H1 (cell line): ENCODE measurements around the gene PSMC4. TPM values are rescaled to one million over a fixed set of nuclear protein-coding genes. Genes with fewer than 3 reads are reported as not detected.

Experiments used
- CTCF ChIA-PET: fragments of 300-600 bp; sonication (Branson Sonifier 250); formaldehyde crosslinking; loops from one replicate; lab custom pipeline; 2021; ENCODE audit not compliant: partially characterized antibody; lab: Charles Lee
- POLR2A ChIA-PET: fragments of 300-600 bp; sonication (Branson Sonifier 250); formaldehyde crosslinking; loops from one replicate; lab custom pipeline; 2021; ENCODE audit warnings: inconsistent platforms; ENCODE audit not compliant: partially characterized antibody; lab: Charles Lee
- DNase-seq, 2 experiments: peaks; one replicate each; pipeline versions ENCODE4 v3.0.0 to v3.0.0-alpha.2; 2010 to 2022; ENCODE audit warnings: low spot score in 2 of 2, low read depth in 1 of 2, mixed read lengths in 1 of 2
- FAIRE-seq: peaks from 2 replicates; lab custom pipeline; 2011; peaks lifted over from hg19 to GRCh38; lab: Jason Lieb, UNC
- H2AFZ ChIP-seq: 2 replicates; pipeline ENCODE4 v1.8.1; 2012; ENCODE audit warnings: low read length, inconsistent platforms
- H2AK5ac ChIP-seq: 2 replicates; pipeline ENCODE4 v1.6.1; 2013; ENCODE audit warnings: low read depth, low read length
- H2BK120ac ChIP-seq: replicated peaks from 2 replicates; pipeline ENCODE3; 2013; ENCODE audit warnings: low read depth, low read length, inconsistent platforms
- H2BK12ac ChIP-seq: 2 replicates; pipeline ENCODE4 v1.6.1; 2013; ENCODE audit warnings: low read depth, low read length
- H2BK15ac ChIP-seq: 2 replicates; pipeline ENCODE4 v1.6.1; 2013; ENCODE audit warnings: low read length
- H2BK20ac ChIP-seq: 2 replicates; pipeline ENCODE4 v1.6.1; 2013; ENCODE audit warnings: low read length
- H2BK5ac ChIP-seq: 2 replicates; pipeline ENCODE4 v1.6.1; 2013; ENCODE audit warnings: low read depth, low read length
- H3K14ac ChIP-seq: 2 replicates; pipeline ENCODE4 v1.6.1; 2013; ENCODE audit warnings: inconsistent platforms; ENCODE audit not compliant: insufficient read length
- H3K18ac ChIP-seq: 2 replicates; pipeline ENCODE4 v1.6.1; 2013; ENCODE audit warnings: low read length; ENCODE audit errors: extremely low read depth
- H3K23ac ChIP-seq: 2 replicates; pipeline ENCODE4 v1.6.1; 2013; ENCODE audit warnings: inconsistent platforms; ENCODE audit not compliant: insufficient read length
- H3K23me2 ChIP-seq: 2 replicates; pipeline ENCODE4 v1.6.1; 2013; ENCODE audit warnings: low read depth, low read length
- H3K27ac ChIP-seq: 2 replicates; pipeline ENCODE4 v1.6.1; 2011; ENCODE audit warnings: low read depth, low read length, inconsistent platforms
- H3K27me3 ChIP-seq, 4 experiments: replicated peaks in 1 of 4; 1 replicate in 1 of 4; 2 replicates in 3 of 4; pipeline versions ENCODE4 v1.6.1 to v1.8.1; 2011 to 2013; ENCODE audit warnings: low read length in 3 of 4, mild to moderate bottlenecking in 3 of 4, inconsistent platforms in 2 of 4, mixed read lengths in 2 of 4, moderate library complexity in 1 of 4; ENCODE audit not compliant: control insufficient read depth in 3 of 4, insufficient read depth in 3 of 4; ENCODE audit errors: extremely low read depth in 1 of 4
- H3K36me3 ChIP-seq, 4 experiments: 2 replicates each; pipeline versions ENCODE4 v1.6.1 to v1.8.1; 2011 to 2013; ENCODE audit warnings: mild to moderate bottlenecking in 4 of 4, low read length in 3 of 4, moderate library complexity in 2 of 4, control low read depth in 1 of 4, inconsistent platforms in 1 of 4; ENCODE audit not compliant: insufficient read depth in 4 of 4, control insufficient read depth in 2 of 4
- H3K4ac ChIP-seq: replicated peaks from 2 replicates; pipeline ENCODE3; 2013; ENCODE audit warnings: low read length, low read depth, mixed read lengths, inconsistent platforms; ENCODE audit not compliant: insufficient read length
- H3K4me1 ChIP-seq, 4 experiments: replicated peaks in 1 of 4; 1 replicate in 1 of 4; 2 replicates in 3 of 4; pipeline versions ENCODE4 v1.6.1 to v1.8.1; 2011 to 2013; ENCODE audit warnings: low read length in 3 of 4, inconsistent platforms in 2 of 4, mixed read lengths in 1 of 4; ENCODE audit not compliant: insufficient read depth in 4 of 4, control insufficient read depth in 3 of 4
- H3K4me2 ChIP-seq, 2 experiments: 2 replicates each; pipeline versions ENCODE4 v1.6.1 to v1.8.1; 2011 to 2013; ENCODE audit warnings: low read depth in 2 of 2, low read length in 2 of 2, control low read depth in 1 of 2, inconsistent platforms in 1 of 2, mild to moderate bottlenecking in 1 of 2; ENCODE audit not compliant: insufficient read depth in 1 of 2
- H3K4me3 ChIP-seq, 4 experiments: fragments of 200-600, 300-600 bp in 1 of 4; sonication (generic), shearing (Covaris generic), sonication (Bioruptor Twin) in 1 of 4; 2 replicates each; pipeline versions ENCODE4 v1.5.1 to v1.8.1; 2011 to 2016; ENCODE audit warnings: low read length in 4 of 4, low read depth in 3 of 4, control low read depth in 2 of 4, inconsistent platforms in 2 of 4, mild to moderate bottlenecking in 2 of 4, mixed read lengths in 1 of 4, moderate library complexity in 1 of 4; ENCODE audit not compliant: insufficient read depth in 2 of 4; ENCODE audit errors: extremely low read depth in 1 of 4
- H3K56ac ChIP-seq: replicated peaks from 2 replicates; pipeline ENCODE3; 2013; ENCODE audit warnings: low read depth, mild to moderate bottlenecking, mixed read lengths, low read length, inconsistent platforms; ENCODE audit not compliant: insufficient read length
- H3K79me1 ChIP-seq: 2 replicates; pipeline ENCODE4 v1.6.1; 2013; ENCODE audit warnings: low read depth, low read length, control low read depth
- H3K79me2 ChIP-seq, 2 experiments: 2 replicates each; pipeline versions ENCODE4 v1.6.1 to v1.8.1; 2012 to 2013; ENCODE audit warnings: low read length in 2 of 2, mild to moderate bottlenecking in 2 of 2, inconsistent platforms in 1 of 2; ENCODE audit not compliant: insufficient read depth in 2 of 2, control insufficient read depth in 1 of 2
- H3K9ac ChIP-seq, 4 experiments: replicated peaks in 1 of 4; 1 replicate in 1 of 4; 2 replicates in 3 of 4; pipeline versions ENCODE4 v1.6.1 to v1.8.1; 2011 to 2013; ENCODE audit warnings: low read depth in 3 of 4, low read length in 3 of 4, control low read depth in 2 of 4, mild to moderate bottlenecking in 2 of 4, moderate library complexity in 2 of 4, inconsistent platforms in 1 of 4; ENCODE audit errors: extremely low read depth in 1 of 4
- H3K9me3 ChIP-seq, 2 experiments: 2 replicates each; pipeline versions ENCODE4 v1.6.1 to v1.8.1; 2012 to 2013; ENCODE audit warnings: mild to moderate bottlenecking in 2 of 2, moderate library complexity in 2 of 2, control low read depth in 1 of 2, inconsistent platforms in 1 of 2, low read depth in 1 of 2, low read length in 1 of 2, mixed read lengths in 1 of 2; ENCODE audit not compliant: insufficient read depth in 2 of 2
- H4K20me1 ChIP-seq, 2 experiments: replicated peaks in 1 of 2; 2 replicates each; pipeline versions ENCODE3 to v1.8.1; 2011 to 2013; ENCODE audit warnings: inconsistent platforms in 2 of 2, low read length in 2 of 2, mild to moderate bottlenecking in 1 of 2; ENCODE audit not compliant: insufficient read depth in 2 of 2, control insufficient read depth in 1 of 2
- H4K5ac ChIP-seq: 2 replicates; pipeline ENCODE4 v1.6.1; 2013; ENCODE audit warnings: low read length, low read depth, mixed read lengths, inconsistent platforms; ENCODE audit not compliant: insufficient read length
- H4K8ac ChIP-seq: 2 replicates; pipeline ENCODE4 v1.8.0; 2013; ENCODE audit warnings: mild to moderate bottlenecking, moderate library complexity, low read length, inconsistent platforms; ENCODE audit not compliant: insufficient read depth; ENCODE audit errors: extremely low read depth
- H4K91ac ChIP-seq: replicated peaks from 2 replicates; pipeline ENCODE3; 2013; ENCODE audit warnings: low read length, mixed read lengths, inconsistent platforms; ENCODE audit not compliant: insufficient read length
- CBX8 ChIP-seq: fragments of 300-800, 300-1000 bp; sonication (generic); IDR thresholded peaks from 2 replicates; pipeline ENCODE4 v1.7.1; 2016; ENCODE audit warnings: low read depth, low read length, borderline replicate concordance
- JUND ChIP-seq: IDR thresholded peaks from 2 replicates; pipeline ENCODE4 v1.6.1; 2011; ENCODE audit warnings: mild to moderate bottlenecking, improper control_type of control experiment, low read length
- NANOG ChIP-seq: IDR thresholded peaks from 2 replicates; pipeline ENCODE4 v1.6.1; 2011; ENCODE audit warnings: low read length, low read depth, mild to moderate bottlenecking, inconsistent platforms; ENCODE audit not compliant: insufficient read depth, poor library complexity, severe bottlenecking
- SIN3A ChIP-seq, 2 experiments: IDR thresholded peaks in 1 of 2; conservative IDR thresholded peaks in 1 of 2; 2 replicates each; pipeline ENCODE4 v1.6.1; 2011 to 2012; ENCODE audit warnings: low read length in 2 of 2, improper control_type of control experiment in 1 of 2, low read depth in 1 of 2, mild to moderate bottlenecking in 1 of 2
- SRF ChIP-seq: IDR thresholded peaks from 2 replicates; pipeline ENCODE4 v1.6.1; 2011; ENCODE audit warnings: mild to moderate bottlenecking, low read depth, low read length, moderate library complexity
- TAF7 ChIP-seq: optimal IDR thresholded peaks from 2 replicates; pipeline ENCODE3; 2011; ENCODE audit warnings: low read depth, mild to moderate bottlenecking, inconsistent platforms, low read length, moderate library complexity, borderline replicate concordance
- WGBS, 2 experiments: shearing (Covaris generic) in 1 of 2; methylation state at CpG; one replicate each; pipeline versions ENCODE4 v1.1.6 to v1.1.7; 2013 to 2015; ENCODE audit warnings: low lambda C conversion rate in 2 of 2, mixed read lengths in 2 of 2, inconsistent platforms in 1 of 2, low coverage in 1 of 2, missing lambda C conversion rate in 1 of 2; ENCODE audit not compliant: insufficient replicate concordance in 2 of 2, insufficient coverage in 1 of 2, insufficient read length in 1 of 2; ENCODE audit errors: extremely low coverage in 1 of 2, missing lambda C conversion rate in 1 of 2; 5-methylcytosine and 5-hydroxymethylcytosine counted together
- polyA plus RNA-seq, 7 experiments: library from polyadenylated mRNA; depleted of rRNA in 3 of 7; stranded (reverse) in 5 of 7; unstranded in 2 of 7; fragments of >200 nt in 5 of 7; fragments of 200-250 nt in 2 of 7; gene quantifications; 1 replicate in 5 of 7; 2 replicates in 1 of 7; 4 replicates in 1 of 7; pipeline versions ENCODE4 v1.2.1 to v1.2.3, GENCODE V29; 2011 to 2013; ENCODE audit warnings: missing spikeins in 2 of 7, mixed read lengths in 2 of 7
- total RNA-seq: library from RNA; stranded (reverse); fragmentation: NEBNext Ultra II Directional; extraction: Animal tissue kit (Norgen Biotek cat#: 25700); gene quantifications from 2 replicates; pipeline ENCODE4 v1.2.1, GENCODE V29; 2021

PSMC4 gene
- total and polyA plus RNA-seq, 2 of the 8 experiments (the other 6 are each of a cell fraction or from before 2014, with no cell fraction given), result 116 to 126 TPM

- Histone ChIP-seq H4K20me1 (no peaks in the 10 kb centered on the region), H3K27me3 (no peaks in the 10 kb centered on the region), H3K23me2 (no peaks in the 10 kb centered on the region), H2AFZ (no peak overlapping the region), H3K36me3 (no peaks in the 10 kb centered on the region), H3K79me2 (no peaks in the 10 kb centered on the region), H3K79me1 (no peaks in the 10 kb centered on the region), H3K4me3 (no peak overlapping the region), H3K23ac (no peak overlapping the region), H3K56ac (no peak overlapping the region), H3K14ac (no peak overlapping the region), H4K5ac (no peak overlapping the region), H2BK120ac (no peak overlapping the region), H3K9ac (no peak overlapping the region), H3K9me3 (no peaks in the 10 kb centered on the region), H2BK20ac (no peak overlapping the region), H4K91ac (no peak overlapping the region), H2BK15ac (no peak overlapping the region), H2BK12ac (no peak overlapping the region), H2BK5ac (no peak overlapping the region), H2AK5ac (no peak overlapping the region), H3K18ac (no peak overlapping the region), H3K4me1 (no peaks in the 10 kb centered on the region), H4K8ac (no peak overlapping the region), H3K27ac (no peak overlapping the region), H3K4me2 (no peak overlapping the region), H3K4ac (no peak overlapping the region)
- POLR2A ChIA-PET, result interaction anchor here (1.1 kb wide), 1 partner anchor 11 kb away, joined by 3 read pairs; no protein-coding TSS in a partner anchor
- CTCF ChIA-PET, result no interaction called here
- TF ChIP-seq TAF7 (no peak), SRF (no peak), JUND (no peak), NANOG (no peak), SIN3A (conservative IDR thresholded peaks at IDR 0.05 in 1 of 2, IDR thresholded peaks at IDR 0.05 in 1 of 2; ENCODE audit: low read depth in 1 of 2, low read length in 2 of 2) (no peak), CBX8 (no peak)
- WGBS, 2 experiments, result 81% methylated on average over 2 of the region's 2 CpGs; no CpG with 5 or more reads in 1 of the 2 experiments
- FAIRE-seq, result no peak
- DNase-seq, result no peak
Measured at GRCh38 chr19:39951065-39951650, 19.8 kb upstream of the PSMC4 start.
